Effector memory CD8-positive, alpha-beta T cell (primary cell): Measurements from ENCODE around the gene PDE1C.
"Not testable (repeated sequence)": the region's sequence is repeated elsewhere in the genome, so short reads cannot be mapped to it uniquely, and the experiment has no call there.

Experiments
- ATAC-seq: fragments of 150-1000 bp; cut with Tn5 transposase; replicated peaks from 2 replicates; pipeline ENCODE4 v1.10.0; 2021; ENCODE audit warnings: mild to moderate bottlenecking, moderate library complexity
- DNase-seq, 3 experiments: peaks; one replicate each; pipeline ENCODE4 v3.0.0; 2021
- H3K27ac Mint-ChIP-seq, 2 donors: one replicate each; pipeline ENCODE4 v1.8.0; 2022; ENCODE audit warnings: mild to moderate bottlenecking in 2 of 2, mixed read lengths in 2 of 2, moderate library complexity in 2 of 2
- H3K27me3 Mint-ChIP-seq, 2 donors: one replicate each; pipeline ENCODE4 v1.8.0; 2022; ENCODE audit warnings: mixed read lengths in 2 of 2
- H3K36me3 Mint-ChIP-seq: one replicate; pipeline ENCODE4 v1.8.0; 2022; ENCODE audit warnings: mild to moderate bottlenecking, moderate library complexity, mixed read lengths; ENCODE audit not compliant: insufficient read depth
- H3K4me1 Mint-ChIP-seq, 2 donors: one replicate each; pipeline ENCODE4 v1.8.0; 2022; ENCODE audit warnings: low read depth in 2 of 2, mixed read lengths in 2 of 2
- H3K4me3 Mint-ChIP-seq, 2 donors: one replicate each; pipeline ENCODE4 v1.8.0; 2022; ENCODE audit warnings: mild to moderate bottlenecking in 2 of 2, mixed read lengths in 2 of 2, moderate library complexity in 2 of 2
- H3K9me3 Mint-ChIP-seq, 2 donors: one replicate each; pipeline ENCODE4 v1.8.0; 2022; ENCODE audit warnings: mixed read lengths in 2 of 2

Gene PDE1C

DNA sequence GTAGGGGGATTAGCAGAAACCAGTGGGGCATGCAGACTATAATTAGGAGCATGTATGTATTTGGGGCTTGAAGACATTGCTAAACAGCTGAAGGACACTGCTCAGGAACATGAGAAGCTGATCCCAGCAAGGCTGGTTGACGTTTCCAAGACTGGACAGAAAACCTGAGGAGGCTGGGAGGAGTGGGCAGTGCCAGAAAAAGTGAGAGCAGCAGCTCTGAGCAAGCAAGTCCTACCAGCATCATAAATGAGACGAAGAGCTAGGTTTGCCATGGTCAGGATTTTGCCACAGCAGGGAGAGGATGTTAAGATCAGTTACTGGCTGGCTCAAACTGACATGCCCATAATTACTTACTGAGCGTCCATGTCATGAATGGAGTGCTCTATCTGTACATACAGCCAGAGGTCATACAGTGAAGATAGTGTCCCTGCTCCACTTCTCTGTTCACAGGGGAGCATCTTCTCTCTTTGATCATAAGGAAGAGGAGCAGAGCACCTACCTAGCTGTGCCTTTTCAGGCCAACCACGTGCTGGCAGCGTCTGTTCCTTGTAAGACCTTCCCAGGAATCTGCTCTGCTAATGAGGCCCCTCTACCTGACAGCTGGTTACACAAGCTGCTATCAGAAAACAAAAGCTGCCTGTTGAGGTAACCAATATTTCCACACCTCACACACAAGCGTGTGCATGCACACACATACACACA is 44.7 kb downstream of the PDE1C start:
- Mint-ChIP-seq H3K27ac (no peak overlapping the region), H3K4me3 (no peak overlapping the region)
- no peak for ATAC-seq

DNA sequence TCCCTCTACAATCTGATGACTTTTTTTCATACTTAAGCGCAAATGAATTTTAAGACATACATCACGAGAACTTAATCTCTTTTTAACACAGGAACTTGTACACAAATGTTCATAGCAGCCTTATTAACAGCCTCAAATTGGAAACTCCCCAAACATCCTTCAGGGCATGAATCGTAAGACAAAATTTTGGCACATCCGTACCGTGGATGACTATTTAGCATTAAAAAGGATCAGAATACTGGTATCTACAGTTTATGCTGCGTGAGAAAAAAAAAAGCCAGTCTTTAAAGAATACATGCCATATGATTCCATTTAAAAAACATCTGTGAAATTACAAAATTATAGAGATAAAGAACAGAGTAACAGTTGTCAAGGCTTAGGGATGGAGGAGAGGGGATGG is 46.8 kb downstream of the PDE1C start:
- Mint-ChIP-seq H3K27ac (no peak overlapping the region), H3K9me3 (peaks cover 4 to 31% of the 10 kb centered on the region in 2 donors), H3K4me3 (no peak overlapping the region), H3K27me3 (no peaks in the 10 kb centered on the region), H3K4me1 (no peaks in the 10 kb centered on the region), H3K36me3 (no peaks in the 10 kb centered on the region)
- DNase-seq = no peak
- ATAC-seq = no peak

More for the DNA sequence above, 44.7 kb downstream of the PDE1C start:
- Mint-ChIP-seq H3K4me1 (no peaks in the 10 kb centered on the region), H3K9me3 (peaks cover 4 to 22% of the 10 kb centered on the region in 2 donors), H3K27me3 (no peaks in the 10 kb centered on the region), H3K36me3 (no peaks in the 10 kb centered on the region)
- no peak for DNase-seq

DNA sequence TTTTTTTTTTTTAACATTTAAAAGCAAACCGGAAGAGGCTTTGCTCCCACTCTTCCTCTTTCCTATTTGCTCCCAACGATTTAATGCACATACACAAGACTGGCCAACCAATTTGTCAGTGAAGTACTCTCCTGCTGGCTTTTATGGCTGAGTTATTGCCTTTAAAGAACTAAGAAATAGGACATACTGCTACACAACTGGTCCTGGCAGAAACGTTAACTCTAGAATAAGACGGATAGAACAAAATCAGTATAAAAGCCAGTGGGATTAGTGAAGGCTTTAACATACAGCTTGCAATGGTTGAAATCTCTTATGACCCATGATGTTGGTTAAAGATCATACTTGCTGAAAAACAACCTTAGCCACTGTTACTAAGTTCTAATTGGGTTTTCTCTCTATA is 47.2 kb downstream of the PDE1C start:
- no peaks in the 10 kb centered on the region for H3K4me1 Mint-ChIP-seq
- ATAC-seq = no peak

DNA sequence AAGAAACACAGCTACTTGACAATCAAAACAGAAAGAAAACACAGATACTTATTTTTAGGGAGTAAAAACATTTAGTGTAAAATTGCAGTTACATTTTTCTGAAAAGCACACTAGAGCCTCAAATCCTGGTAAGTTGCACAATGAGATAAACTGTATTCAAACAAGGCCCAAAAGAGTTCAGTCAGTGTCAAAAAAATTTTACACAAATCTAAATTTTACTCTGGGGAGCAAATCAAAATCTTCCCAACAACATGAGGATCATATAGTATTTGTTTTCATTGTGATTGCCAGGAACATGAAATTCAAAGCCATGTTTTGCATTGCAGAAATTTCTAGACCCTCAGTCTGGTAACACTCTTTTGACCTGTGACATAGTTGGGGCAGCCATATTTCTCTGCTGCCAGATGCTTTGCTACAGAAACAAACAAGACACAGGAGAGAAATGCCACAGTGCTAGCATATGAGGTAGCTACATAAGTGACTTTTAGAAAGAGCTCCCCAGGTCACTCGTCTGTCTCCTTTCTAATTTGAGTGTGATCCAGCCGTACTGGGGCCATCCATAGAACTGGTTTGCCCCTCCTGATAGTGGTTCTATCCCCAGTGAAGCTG is 49.6 kb downstream of the PDE1C start:
- Mint-ChIP-seq H3K4me1 (no peaks in the 10 kb centered on the region), H3K27me3 (no peaks in the 10 kb centered on the region), H3K36me3 (no peaks in the 10 kb centered on the region), H3K9me3 (peaks cover 4 to 18% of the 10 kb centered on the region in 2 donors), H3K27ac (no peak overlapping the region), H3K4me3 (no peak overlapping the region)
- no peak for ATAC-seq
- no peak for DNase-seq

More for the DNA sequence above, 47.2 kb downstream of the PDE1C start:
- peaks cover 4 to 31% of the 10 kb centered on the region in 2 donors for H3K9me3 Mint-ChIP-seq
- no peak for DNase-seq
- no peaks in the 10 kb centered on the region for H3K36me3 Mint-ChIP-seq
- H3K27ac Mint-ChIP-seq = no peak overlapping the region
- no peaks in the 10 kb centered on the region for H3K27me3 Mint-ChIP-seq
- H3K4me3 Mint-ChIP-seq = no peak overlapping the region

DNA sequence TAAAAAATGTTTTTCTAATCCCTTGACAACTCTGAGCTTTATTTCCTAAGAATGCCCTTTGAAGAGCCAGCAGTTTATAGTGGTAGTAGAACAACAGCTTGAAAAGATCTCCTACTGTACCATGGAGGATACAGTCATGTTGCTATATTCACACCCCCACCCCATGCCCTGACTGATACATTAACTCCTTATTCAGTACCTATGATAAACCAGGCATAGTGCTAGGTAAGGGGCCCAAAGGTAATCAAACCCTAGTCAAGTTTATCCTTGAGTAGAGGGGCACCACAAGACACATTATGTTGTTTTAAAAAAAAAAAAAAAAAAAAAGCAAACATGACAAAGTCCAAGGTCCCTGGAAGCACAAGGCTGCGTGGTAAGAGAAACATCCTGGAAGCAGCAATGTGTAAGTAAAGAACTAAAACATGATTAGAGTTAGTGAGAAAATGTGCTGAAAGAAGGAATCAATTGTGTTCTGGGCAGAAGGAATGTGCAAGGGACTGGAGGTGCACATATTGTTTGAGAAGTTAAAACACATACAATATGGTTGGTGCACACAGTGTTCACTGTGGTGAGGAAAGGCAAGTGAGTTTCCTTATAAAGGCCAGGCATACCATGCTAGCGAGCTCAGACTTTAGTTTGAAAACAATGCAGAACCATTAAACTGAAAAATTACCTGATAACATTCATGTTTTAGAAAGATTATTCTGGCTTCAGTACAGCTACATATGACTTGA is 51.2 kb downstream of the PDE1C start:
- Mint-ChIP-seq H3K4me3 (no peak overlapping the region), H3K4me1 (no peaks in the 10 kb centered on the region), H3K27ac (no peak overlapping the region), H3K27me3 (no peaks in the 10 kb centered on the region), H3K36me3 (no peaks in the 10 kb centered on the region), H3K9me3 (peaks cover 7 to 18% of the 10 kb centered on the region in 2 donors)
- ATAC-seq (no peak), DNase-seq (no peak)

DNA sequence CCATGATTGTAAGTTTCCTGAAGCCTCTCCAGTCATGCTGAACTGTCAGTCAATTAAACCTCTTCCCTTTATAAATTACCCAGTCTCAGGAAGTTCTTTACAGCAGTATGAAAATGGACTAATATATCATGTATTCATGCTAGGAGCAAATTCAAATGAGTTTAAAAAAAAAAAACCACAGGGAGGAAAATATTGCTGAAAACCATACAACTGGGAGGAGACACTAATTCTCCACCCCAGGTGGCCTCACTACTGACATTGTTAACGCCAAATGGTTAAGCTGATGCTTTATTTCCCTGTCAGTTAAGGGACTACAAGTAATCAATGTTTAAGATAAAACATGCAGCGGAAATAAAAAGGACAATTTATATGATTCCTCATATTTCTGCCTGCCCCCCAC is 55.1 kb downstream of the PDE1C start:
- Mint-ChIP-seq H3K4me3 (no peak overlapping the region), H3K4me1 (no peaks in the 10 kb centered on the region), H3K9me3 (peaks cover 6 to 18% of the 10 kb centered on the region in 2 donors), H3K27ac (no peak overlapping the region), H3K36me3 (no peaks in the 10 kb centered on the region), H3K27me3 (no peaks in the 10 kb centered on the region)
- DNase-seq (no peak), ATAC-seq (no peak)

DNA sequence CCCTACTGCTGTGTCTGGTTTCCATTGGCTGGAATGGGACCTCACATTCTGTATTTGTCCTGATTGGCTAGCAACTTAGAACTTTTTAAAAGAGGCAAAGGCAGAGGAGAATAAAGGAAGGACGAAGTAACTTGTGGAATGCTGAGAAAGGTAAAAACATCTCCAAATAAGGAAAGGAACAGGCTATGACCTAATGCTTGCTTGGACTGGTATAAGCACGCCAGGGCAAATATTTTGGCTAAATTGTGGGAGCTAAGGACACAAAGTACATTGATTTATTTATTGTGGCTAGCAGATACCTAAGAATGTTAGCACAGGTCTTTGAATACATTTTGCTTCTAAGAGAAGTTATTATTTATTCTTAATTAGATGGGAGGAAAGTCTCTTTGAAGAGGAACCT is 56.7 kb downstream of the PDE1C start:
- H3K4me3 Mint-ChIP-seq, H3K27ac Mint-ChIP-seq, H3K27me3 Mint-ChIP-seq, DNase-seq, H3K36me3 Mint-ChIP-seq, H3K4me1 Mint-ChIP-seq, ATAC-seq: not testable (repeated sequence)
- H3K9me3 Mint-ChIP-seq = peaks cover 6 to 16% of the 10 kb centered on the region in 2 donors

DNA sequence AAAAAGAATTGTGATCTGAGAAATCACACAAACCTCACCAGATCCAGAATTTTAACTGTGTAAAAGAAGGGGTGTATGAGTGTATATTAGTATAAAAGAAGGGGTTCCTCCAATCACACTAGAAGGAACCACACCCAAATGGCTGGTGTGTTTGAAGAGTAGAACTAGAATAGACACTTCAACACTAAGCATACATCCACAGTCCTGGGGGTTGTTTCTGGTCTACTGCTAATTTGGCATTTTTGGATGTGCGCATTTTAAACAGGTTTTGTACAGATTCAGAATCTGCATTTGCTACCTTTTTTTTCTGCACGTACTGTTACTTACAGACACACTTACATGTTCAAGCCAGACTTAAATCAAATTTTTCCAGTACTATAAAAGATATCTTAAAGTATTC is 64.6 kb downstream of the PDE1C start:
- Mint-ChIP-seq H3K36me3 (no peaks in the 10 kb centered on the region), H3K4me3 (no peak overlapping the region), H3K27me3 (no peaks in the 10 kb centered on the region), H3K27ac (no peak overlapping the region), H3K4me1 (no peaks in the 10 kb centered on the region), H3K9me3 (peaks cover 3 to 19% of the 10 kb centered on the region in 2 donors)
- no peak for DNase-seq
- ATAC-seq = no peak

DNA sequence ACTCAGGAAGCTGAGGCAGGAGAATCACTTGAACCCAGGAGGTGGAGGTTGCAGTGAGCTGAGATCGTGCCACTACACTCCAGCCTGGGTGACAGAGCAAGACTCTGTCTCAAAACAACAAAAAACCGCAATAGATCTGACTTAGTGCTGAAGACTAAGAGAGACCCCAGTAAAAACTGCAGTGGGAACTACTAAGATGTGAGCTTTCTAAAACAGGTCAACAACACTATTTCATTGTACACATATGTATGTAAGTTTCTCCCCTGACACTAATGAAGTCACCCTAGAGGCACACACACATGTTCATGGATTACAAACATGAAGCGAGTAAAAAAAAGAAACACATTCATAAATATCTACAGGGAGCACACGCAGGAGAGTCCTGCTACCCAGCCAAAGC is 68.3 kb downstream of the PDE1C start:
- Mint-ChIP-seq H3K4me3 (no peak overlapping the region), H3K27me3 (no peaks in the 10 kb centered on the region), H3K27ac (no peak overlapping the region), H3K9me3 (peaks cover 2 to 23% of the 10 kb centered on the region in 2 donors), H3K4me1 (no peaks in the 10 kb centered on the region), H3K36me3 (no peaks in the 10 kb centered on the region)
- DNase-seq (no peak), ATAC-seq (no peak)

DNA sequence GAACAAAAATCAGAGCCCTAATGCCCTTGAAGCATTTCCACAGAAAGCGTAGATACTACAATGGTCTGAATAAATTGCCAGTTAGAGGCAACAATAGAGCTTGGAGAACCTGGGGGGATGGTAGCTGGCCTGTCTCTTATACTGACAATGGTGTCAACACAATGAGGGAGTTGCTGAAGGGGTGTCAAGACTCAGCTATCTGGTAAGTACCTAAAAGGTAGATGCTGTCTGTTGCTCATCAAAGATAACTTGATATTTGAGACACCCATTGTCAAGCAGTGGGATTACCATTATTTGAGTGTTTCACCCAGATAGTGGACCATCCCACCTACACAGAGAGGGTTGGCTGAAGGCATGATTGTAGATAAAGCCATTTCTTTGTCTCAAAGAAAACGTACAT is 72.8 kb downstream of the PDE1C start:
- Mint-ChIP-seq H3K4me3 (no peak overlapping the region), H3K27ac (no peak overlapping the region), H3K4me1 (no peaks in the 10 kb centered on the region), H3K9me3 (peaks cover 2 to 16% of the 10 kb centered on the region in 2 donors), H3K27me3 (no peaks in the 10 kb centered on the region), H3K36me3 (no peaks in the 10 kb centered on the region)
- ATAC-seq (no peak), DNase-seq (no peak)

DNA sequence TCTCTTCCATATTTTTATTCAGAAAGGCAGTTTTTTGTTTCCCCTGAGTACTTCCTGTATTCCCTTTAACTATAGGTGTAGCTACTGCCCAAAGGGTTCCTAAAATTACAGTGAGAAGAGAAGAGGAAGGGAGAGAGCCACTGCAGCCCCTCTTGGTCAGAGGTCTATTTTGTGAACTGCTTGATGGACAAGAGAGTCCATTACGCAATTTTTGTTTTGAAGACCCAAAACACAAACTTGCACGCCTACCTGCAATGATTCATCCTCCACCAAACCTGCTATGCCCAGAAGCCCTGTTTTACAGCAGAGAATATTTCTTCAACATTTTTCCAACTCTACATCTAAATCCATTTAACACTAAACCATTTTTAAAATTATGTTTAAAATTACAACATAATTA is 75.1 kb downstream of the PDE1C start:
- Mint-ChIP-seq H3K9me3 (peaks cover under 1 to 11% of the 10 kb centered on the region in 2 donors), H3K4me3 (no peak overlapping the region), H3K4me1 (no peaks in the 10 kb centered on the region), H3K36me3 (no peaks in the 10 kb centered on the region), H3K27ac (no peak overlapping the region), H3K27me3 (no peaks in the 10 kb centered on the region)
- ATAC-seq (no peak), DNase-seq (no peak)

DNA sequence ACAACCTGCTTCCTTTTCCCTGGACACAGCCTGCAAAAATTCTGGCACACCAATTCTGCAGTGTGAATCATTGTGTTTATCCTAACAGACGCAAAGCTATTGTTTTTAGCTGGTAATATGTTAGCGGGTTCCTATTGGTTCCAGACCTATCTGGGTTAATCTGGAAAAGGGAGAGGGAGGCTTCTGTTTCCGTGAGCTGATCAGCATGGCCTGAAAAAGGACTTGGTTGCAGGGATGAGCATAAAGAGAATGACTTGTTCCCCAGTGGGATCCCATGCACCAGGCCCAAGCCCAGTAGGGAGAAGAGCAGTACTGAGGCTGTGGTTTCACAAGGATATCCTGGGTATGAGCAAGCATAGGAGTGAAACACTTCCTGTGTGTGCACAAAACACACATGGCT is 78.4 kb downstream of the PDE1C start:
- Mint-ChIP-seq H3K4me3 (no peak overlapping the region), H3K27ac (no peak overlapping the region)
- no peak for DNase-seq

DNA sequence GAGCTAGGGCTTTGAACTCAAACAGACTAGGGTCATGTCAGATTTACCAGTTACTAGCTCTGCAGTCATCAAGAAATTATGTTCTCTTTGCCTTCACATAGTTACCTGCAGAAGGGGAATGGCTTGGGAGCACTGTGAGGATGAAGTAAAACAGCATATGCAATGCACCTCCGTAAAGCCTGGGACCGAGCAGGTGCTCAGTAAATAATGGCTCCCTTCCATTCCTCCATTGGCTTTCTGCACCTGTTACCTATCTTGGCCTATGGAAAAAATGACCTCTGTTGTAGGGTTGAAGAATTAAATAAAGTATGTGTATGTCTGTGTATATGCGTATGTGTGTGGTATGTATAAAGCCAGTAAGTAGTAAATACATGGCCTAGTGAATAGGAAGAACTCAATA is 78.8 kb downstream of the PDE1C start:
- peaks cover 4 to 10% of the 10 kb centered on the region in 2 donors for H3K9me3 Mint-ChIP-seq
- H3K36me3 Mint-ChIP-seq = no peaks in the 10 kb centered on the region
- H3K4me3 Mint-ChIP-seq = no peak overlapping the region
- no peak for ATAC-seq
- no peaks in the 10 kb centered on the region for H3K4me1 Mint-ChIP-seq
- H3K27ac Mint-ChIP-seq = no peak overlapping the region
- H3K27me3 Mint-ChIP-seq = no peaks in the 10 kb centered on the region
- DNase-seq = no peak

More for the DNA sequence above, 78.4 kb downstream of the PDE1C start:
- Mint-ChIP-seq H3K27me3 (no peaks in the 10 kb centered on the region), H3K9me3 (peaks cover 3 to 8% of the 10 kb centered on the region in 2 donors), H3K4me1 (no peaks in the 10 kb centered on the region), H3K36me3 (no peaks in the 10 kb centered on the region)
- ATAC-seq = no peak
